HG03196 (cell line): ENCODE data around the gene PFN1.

ENCODE experiments used
- ATAC-seq: cut with Tn5 transposase; IDR thresholded peaks from one replicate; pipeline ENCODE4 v1.9.1; 2021; ENCODE audit not compliant: unreplicated experiment

Gene PFN1

GRCh38 chr17:4967539-4968485, 19.5 kb upstream of the PFN1 start, which contains the start of gene SPAG7:
Gene SPAG7 (minus strand): TSS chr17:4967817. CDS start chr17:4967804, 13 bp downstream.
- ATAC-seq, result peak; percentile 67

GRCh38 chr17:4966844-4967538, 18.7 kb upstream of the PFN1 start:
- peak; percentile 73 for ATAC-seq

- no peak for ATAC-seq
Measured at GRCh38 chr17:4965311-4965986, 17.1 kb upstream of the PFN1 start.

GRCh38 chr17:4960279-4960922, 12.1 kb upstream of the PFN1 start:
- ATAC-seq, result no peak

- ATAC-seq, result no peak
Measured at GRCh38 chr17:4959261-4959965, 11.1 kb upstream of the PFN1 start.

- ATAC-seq, result no peak
Measured at GRCh38 chr17:4958102-4958501, 9.8 kb upstream of the PFN1 start.

- ATAC-seq, result no peak
Measured at GRCh38 chr17:4956493-4957061, 8.2 kb upstream of the PFN1 start.

GRCh38 chr17:4955091-4955490, 6.8 kb upstream of the PFN1 start:
- ATAC-seq, result no peak

GRCh38 chr17:4953451-4953961, 5.2 kb upstream of the PFN1 start:
- no peak for ATAC-seq

- ATAC-seq, result no peak
Measured at GRCh38 chr17:4951486-4951885, 3.2 kb upstream of the PFN1 start.

- no peak for ATAC-seq
Measured at GRCh38 chr17:4950746-4951204, 2.4 kb upstream of the PFN1 start, which contains the start of gene ENO3. Gene ENO3 (plus strand): TSS chr17:4951119. CDS start chr17:4951830, 711 bp downstream.

GRCh38 chr17:4950075-4950745, 1.9 kb upstream of the PFN1 start:
- no peak for ATAC-seq

- peak; percentile 15 for ATAC-seq
Measured at GRCh38 chr17:4949321-4950074, 1.2 kb upstream of the PFN1 start.

GRCh38 chr17:4948931-4949320, 596 bp upstream of the PFN1 start:
- ATAC-seq, result peak; percentile 30

GRCh38 chr17:4947411-4948165, 742 bp downstream of the PFN1 start:
- ATAC-seq, result peak; percentile 11

- no peak for ATAC-seq
Measured at GRCh38 chr17:4947010-4947410, 1.3 kb downstream of the PFN1 start.

GRCh38 chr17:4946312-4946976, 1.9 kb downstream of the PFN1 start:
- ATAC-seq, result no peak
